Testis (tissue), 2 donors: ENCODE measurements around the gene ZNF778.

ENCODE experiments used
- CTCF ChIP-seq, 3 experiments: fragments of 450-650 bp in 2 of 3; fragments of 200-600 bp in 1 of 3; sonication (generic) in 1 of 3; IDR thresholded peaks; one replicate each; pipeline ENCODE4 v1.5.1; 2016 to 2019; ENCODE audit warnings: antibody characterized with exemption in 3 of 3, mild to moderate bottlenecking in 2 of 3, moderate library complexity in 1 of 3
- POLR2A ChIP-seq: fragments of 450-650 bp; IDR thresholded peaks from one replicate; pipeline ENCODE4 v1.6.1; 2017; ENCODE audit warnings: antibody characterized with exemption, mild to moderate bottlenecking, moderate library complexity

GRCh38 chr16:89256651-89257254 lies 39.2 kb downstream of the ZNF778 start:
- TF ChIP-seq CTCF (IDR thresholded peaks at IDR 0.05) = no peak
- TF ChIP-seq POLR2A = no peak
